Mononuclear cell (primary cell): Measurements from ENCODE around the gene SWSAP1. TPM values are rescaled to one million over a fixed set of nuclear protein-coding genes. Genes with fewer than 3 reads are reported as not detected.
"Not testable (repeated sequence)": the region's sequence is repeated elsewhere in the genome, so short reads cannot be mapped to it uniquely, and the experiment has no call there.

Source experiments
- H3K27me3 ChIP-seq: 2 replicates; pipeline ENCODE4 v1.6.0; 2011; ENCODE audit warnings: low read length, control low read depth; ENCODE audit not compliant: insufficient read depth
- H3K4me1 ChIP-seq: 2 replicates; pipeline ENCODE4 v1.5.1; 2011; ENCODE audit warnings: mild to moderate bottlenecking, low read length, control low read depth; ENCODE audit not compliant: insufficient read depth
- H3K4me3 ChIP-seq: 2 replicates; pipeline ENCODE4 v1.5.1; 2011; ENCODE audit warnings: mild to moderate bottlenecking, low read length, moderate library complexity
- H3K9me3 ChIP-seq: 2 replicates; pipeline ENCODE4 v1.5.1; 2011; ENCODE audit warnings: low read depth, mild to moderate bottlenecking, control low read depth, low read length
- total RNA-seq: library from RNA; depleted of rRNA; stranded (reverse); fragments of >200 nt; gene quantifications from one replicate; pipeline ENCODE4 v1.2.3, GENCODE V29; 2012

Gene SWSAP1
- total RNA-seq, 1 donor: 0.94 TPM

DNA sequence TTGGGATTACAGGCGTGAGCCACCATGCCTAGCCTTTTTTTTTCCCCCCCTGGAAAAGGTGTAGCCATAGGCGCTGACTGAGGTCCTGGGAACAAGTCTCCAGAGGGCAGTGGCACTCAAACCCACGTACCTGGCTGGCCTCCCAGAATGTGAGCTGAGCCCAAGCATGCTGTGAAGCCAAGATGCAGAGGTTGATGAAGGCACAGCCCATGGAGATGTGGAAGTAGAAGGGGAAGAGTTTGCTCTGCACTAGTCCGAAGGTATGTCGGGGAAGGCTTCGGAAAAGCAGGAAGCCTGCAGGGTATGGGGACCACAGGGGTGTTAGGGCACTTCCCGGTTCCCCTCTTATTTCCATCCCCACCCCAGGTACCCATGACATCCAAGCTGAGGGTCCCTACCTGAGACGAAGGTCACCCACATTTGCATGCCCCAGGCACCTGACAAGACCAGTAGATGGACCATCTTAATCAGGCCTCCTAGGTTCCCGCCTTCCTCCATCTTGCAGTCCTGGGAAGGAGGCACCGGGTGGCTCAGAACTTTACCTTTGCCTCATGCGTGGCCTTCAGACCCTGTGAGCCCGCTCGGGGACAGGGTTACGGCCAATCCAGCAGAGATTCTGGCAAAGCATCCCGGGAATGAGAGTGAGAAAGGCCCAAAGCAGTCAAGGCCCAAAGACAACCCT, 29.2 kb upstream of the SWSAP1 start:
- Histone ChIP-seq H3K9me3 (no peaks in the 10 kb centered on the region), H3K4me1 (peaks cover 36% of the 10 kb centered on the region), H3K4me3 (peak overlapping the region; percentile 71), H3K27me3 (no peaks in the 10 kb centered on the region)

DNA sequence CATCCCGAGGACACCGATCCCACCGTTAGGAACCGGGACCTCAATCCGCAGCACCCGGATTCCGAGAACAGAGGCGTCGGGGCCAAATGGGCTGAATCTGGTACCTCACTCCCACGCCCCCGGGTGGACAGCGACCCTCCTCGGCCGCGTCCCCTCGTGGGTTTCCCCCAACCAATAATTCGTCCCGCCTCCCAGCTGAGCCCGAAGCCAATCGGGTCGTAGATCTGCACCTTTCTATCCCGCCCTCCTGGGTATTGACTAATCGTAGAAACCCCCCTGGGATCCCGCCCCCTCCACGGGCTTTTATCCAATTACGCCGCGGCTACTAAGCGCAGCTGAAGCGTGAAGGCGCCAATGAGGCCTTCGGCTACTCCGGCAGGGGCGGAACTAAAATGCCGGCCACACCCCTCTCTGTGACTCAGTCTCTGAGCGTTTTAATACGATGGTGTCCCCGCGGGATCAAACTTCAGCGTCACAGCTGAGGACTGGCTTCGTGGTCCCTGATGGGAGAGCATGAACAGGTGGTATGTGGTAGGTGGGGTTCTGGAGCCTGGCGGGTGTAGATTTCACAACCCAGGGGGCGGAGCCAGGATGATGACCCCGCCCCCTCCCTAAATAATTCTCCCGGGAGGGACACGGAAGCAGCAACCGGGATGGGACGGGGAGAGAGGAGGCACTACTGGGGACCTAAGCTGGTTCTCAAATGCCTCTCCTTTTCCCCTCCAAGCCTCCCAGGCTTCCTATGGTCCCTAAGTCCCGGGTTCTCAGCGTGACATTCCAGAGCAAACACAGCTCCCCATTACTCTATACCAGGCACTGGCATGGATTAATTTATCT, 28.1 kb upstream of the SWSAP1 start, which contains the start of the genes CCDC159 and TMEM205:
Gene CCDC159, plus strand, starts transcription at position 416 of the 837 bp plus-strand sequence. Its CDS starts 88 bp downstream, at position 504.
Gene TMEM205, minus strand, starts transcription at position 165 of the 837 bp plus-strand sequence. CDS start 649 bp downstream, outside the sequence.
- Histone ChIP-seq H3K4me1 (peaks cover 34% of the 10 kb centered on the region), H3K27me3 (no peaks in the 10 kb centered on the region), H3K9me3 (no peaks in the 10 kb centered on the region), H3K4me3 (peak within 1 kb of the TSS; percentile 71)

DNA sequence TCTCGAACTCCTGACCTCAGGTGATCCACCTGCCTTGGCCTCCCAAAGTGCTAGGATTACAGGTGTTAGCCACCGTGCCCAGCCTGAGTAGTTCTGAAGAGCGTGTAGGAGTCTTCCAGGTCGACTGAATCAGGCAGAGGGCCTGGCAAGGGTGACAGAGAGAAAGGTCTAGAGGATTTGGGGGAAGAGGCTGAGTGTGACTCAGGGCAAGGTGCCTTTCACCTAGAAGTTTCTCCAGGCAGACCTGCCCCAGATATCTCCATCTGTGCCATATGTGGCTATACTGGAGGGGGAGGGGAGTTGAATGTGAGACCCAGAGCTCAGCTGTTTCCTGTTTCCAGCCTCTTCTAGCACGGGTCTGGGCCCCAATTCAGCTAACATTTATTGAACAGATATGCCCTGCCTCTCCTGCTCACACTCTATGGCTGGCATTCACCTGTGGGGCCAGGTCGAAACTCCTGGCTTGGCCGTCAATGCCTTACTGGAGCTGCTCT, 26.9 kb upstream of the SWSAP1 start:
- H3K4me1 ChIP-seq: peaks cover 34% of the 10 kb centered on the region
- no peaks in the 10 kb centered on the region for H3K27me3 ChIP-seq
- no peaks in the 10 kb centered on the region for H3K9me3 ChIP-seq
- H3K4me3 ChIP-seq: no peak overlapping the region

DNA sequence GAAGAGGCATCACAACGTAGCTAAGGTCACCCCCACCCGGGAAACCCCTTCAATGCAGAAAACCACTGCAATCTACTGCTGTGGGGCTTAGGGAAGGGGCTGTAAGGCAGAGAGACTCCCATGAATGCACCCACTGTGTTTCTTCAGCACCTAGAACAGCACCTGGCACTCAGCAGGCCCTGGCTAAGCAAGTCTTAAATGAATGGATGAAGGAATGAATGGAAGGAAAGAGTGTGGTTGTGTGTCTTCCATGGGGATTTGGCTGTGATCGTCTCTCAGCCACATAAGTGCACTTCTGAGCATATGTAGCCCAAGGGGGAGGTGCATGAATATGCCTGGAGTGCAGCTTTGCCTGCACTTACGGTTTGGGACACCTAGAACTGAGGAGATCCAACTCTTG, 25.3 kb upstream of the SWSAP1 start:
- Histone ChIP-seq H3K9me3 (no peaks in the 10 kb centered on the region), H3K4me3 (no peak overlapping the region), H3K27me3 (no peaks in the 10 kb centered on the region), H3K4me1 (peaks cover 27% of the 10 kb centered on the region)

DNA sequence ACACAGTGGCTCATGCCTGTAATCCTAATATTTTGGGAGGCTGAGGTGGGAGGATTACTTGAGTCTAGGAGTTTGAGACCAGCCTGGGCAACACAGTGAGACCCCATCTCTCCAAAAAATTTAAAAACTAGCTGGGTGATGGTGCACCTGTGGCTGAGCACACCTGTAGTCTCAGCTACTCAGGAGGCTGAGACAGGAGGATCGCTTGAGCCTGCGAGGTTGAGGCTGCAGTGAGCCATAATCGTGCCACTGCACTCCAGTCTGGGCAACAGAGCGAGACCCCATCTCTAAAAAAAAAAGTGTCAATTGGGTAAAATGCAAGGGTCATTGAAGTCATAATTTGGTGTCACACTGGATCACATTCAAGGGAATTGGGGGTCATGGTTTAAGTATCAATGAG, 20.4 kb upstream of the SWSAP1 start:
- not testable (repeated sequence) for H3K4me3 ChIP-seq, H3K27me3 ChIP-seq, H3K9me3 ChIP-seq
- H3K4me1 ChIP-seq: peaks cover 15% of the 10 kb centered on the region

DNA sequence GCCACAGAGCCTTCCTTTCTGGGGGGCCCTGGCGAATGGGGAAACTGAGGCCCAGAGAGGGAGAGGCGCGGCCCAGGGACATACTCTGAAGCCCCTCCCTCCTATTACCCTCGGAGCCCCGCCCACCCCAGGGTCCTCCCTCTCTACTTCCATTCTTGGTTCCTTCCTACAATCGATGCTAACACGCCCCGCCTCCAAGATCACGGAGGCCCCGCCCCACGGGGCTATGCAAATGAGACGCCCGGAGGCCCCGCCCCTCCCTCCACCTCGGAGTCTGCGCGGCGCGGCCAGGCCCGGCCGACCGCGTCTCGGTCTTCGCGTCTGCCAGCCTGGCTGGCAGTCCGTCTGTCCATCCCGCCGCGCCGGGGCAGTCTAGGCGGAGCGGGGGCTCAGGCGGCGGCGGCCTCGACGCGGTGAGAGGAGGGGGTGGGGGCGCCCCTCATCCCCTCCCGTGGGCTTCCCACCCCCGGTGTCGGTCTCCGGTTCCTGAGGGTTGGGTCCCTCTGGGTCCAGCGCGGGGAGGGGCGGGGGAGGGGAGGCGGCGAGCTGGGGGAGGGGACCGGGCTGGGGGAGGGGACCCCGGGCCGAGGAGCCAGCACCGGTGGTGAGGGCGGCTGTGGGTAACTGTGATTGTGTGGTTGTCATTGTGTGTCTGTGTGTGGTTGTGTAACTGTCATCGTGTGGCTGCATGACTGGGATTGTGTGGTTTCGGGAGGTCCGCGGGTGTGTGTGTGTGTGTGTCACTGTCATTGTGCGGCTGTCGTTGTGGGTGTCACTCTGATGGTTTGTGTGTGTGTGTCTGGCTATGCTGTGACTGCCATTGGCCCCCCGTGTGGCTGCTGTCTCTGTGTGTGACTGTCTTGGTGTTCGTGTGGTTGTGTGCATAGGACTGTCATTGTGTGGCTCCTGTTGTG, 19.0 kb upstream of the SWSAP1 start, which contains the start of gene PLPPR2:
Gene PLPPR2, plus strand, starts transcription at position 273 of the 914 bp plus-strand sequence. CDS start 2,242 bp downstream, outside the sequence.
- Histone ChIP-seq H3K9me3 (no peaks in the 10 kb centered on the region), H3K4me3 (peak within 1 kb of the TSS; percentile 33), H3K4me1 (peaks cover 15% of the 10 kb centered on the region), H3K27me3 (no peaks in the 10 kb centered on the region)

DNA sequence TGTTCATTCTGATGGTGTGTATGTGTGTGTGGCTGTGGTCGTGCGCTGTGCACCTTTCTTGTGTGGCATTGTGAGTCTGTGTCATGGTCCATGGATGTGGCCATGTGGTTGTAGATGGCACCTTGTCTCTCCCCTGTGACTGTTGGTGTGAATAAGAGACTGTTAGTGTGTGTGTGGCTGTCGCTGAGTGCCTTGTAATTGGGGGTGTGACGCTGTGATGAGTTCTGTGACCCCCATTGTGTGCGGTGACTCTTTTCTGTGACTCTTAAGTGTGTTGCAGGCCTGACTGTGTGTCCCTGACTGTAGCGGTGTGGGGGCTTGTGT, 18.4 kb upstream of the SWSAP1 start:
- peak overlapping the region; percentile 33 for H3K4me3 ChIP-seq
- no peaks in the 10 kb centered on the region for H3K9me3 ChIP-seq
- H3K27me3 ChIP-seq: no peaks in the 10 kb centered on the region
- peaks cover 15% of the 10 kb centered on the region for H3K4me1 ChIP-seq

DNA sequence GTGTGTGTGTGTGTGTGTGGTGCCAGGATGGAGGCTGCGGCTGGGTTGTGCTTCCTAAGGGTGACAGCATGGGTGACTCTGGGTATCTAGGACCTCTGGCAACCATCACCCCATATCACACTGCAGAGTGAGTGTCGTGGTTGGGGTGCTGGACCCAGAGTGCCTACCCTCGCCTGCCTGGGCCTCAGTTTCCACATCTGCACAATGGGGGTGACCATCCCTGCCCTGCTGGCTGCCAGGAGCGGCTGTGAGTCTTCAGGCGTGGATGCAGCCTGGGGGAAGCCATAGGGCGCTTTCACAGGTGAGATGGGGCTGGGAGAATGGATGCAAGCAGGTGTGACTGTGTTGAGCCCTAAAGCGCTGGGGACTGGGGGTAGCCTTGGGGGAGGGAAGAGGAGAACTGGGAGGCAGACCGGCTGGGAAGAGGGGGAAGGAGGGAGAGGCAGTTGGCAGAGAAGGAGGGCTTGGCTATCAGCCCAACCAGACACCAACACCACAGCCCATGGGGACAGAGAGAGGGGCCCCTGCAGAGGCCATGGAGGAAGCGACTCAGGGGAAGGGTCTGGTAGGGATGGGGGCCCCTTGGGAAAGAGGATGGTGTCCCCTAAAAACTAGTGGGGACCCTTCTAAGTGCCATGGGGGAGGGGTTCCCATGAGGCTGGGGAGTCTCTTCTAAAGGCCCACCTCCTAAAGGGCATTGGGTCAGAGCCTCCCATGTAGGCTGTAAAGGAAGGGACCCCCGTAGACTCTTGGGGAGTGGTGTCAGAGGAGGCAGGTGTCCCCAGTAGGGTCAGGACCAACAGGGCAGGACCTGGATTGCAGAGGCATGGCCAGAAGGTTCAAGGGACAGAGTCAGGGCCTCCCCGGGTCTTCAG, 17.6 kb upstream of the SWSAP1 start:
- H3K4me3 ChIP-seq: no peak overlapping the region
- peaks cover 15% of the 10 kb centered on the region for H3K4me1 ChIP-seq
- no peaks in the 10 kb centered on the region for H3K9me3 ChIP-seq
- no peaks in the 10 kb centered on the region for H3K27me3 ChIP-seq

DNA sequence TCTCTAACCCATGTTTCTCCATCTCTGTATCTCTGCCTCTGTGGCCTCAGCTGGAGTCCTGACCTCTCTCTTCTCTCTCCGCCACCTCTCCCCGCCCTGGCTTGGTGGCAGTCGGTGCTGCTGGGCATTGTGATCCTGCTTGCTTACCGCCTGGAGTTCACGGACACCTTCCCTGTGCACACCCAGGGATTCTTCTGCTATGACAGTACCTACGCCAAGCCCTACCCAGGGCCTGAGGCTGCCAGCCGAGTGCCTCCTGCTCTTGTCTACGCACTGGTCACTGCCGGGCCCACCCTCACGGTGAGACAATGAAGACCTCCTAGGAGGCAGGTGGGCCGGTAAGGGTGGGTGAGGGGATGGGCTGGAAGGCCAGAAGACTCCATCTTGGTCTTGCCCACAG, 15.0 kb upstream of the SWSAP1 start:
- Histone ChIP-seq H3K27me3 (no peaks in the 10 kb centered on the region), H3K4me1 (peaks cover 15% of the 10 kb centered on the region), H3K9me3 (no peaks in the 10 kb centered on the region), H3K4me3 (no peak overlapping the region)

DNA sequence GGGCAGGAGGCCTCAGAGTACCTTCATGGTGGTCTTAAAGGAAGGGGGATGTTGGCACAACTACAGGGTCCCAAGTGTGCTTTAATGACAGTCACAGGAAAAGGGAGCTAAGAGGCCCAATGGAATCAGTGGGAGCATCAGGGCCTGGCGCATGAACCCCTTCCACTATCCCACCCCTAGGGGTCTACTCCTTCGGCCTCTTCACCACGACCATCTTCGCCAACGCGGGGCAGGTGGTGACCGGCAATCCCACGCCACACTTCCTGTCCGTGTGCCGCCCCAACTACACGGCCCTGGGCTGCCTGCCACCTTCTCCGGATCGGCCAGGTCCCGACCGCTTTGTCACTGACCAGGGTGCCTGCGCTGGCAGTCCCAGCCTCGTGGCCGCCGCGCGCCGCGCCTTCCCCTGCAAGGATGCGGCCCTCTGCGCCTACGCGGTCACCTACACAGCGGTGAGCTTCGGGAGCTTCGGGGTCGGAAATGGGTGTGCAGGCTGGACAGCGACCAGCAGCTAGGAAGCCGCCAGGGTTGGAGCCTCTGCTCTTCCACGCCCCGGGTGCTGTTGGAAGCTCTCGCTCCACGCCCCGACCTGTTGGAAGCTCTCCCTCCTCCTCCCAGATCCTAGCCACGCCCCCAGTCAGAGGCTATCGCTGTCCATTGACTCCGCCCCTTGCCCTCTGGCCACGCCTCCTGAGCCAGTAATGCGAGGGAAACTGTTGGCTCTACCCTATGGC, 13.3 kb upstream of the SWSAP1 start:
- peaks cover 4% of the 10 kb centered on the region for H3K4me1 ChIP-seq
- no peaks in the 10 kb centered on the region for H3K9me3 ChIP-seq
- H3K27me3 ChIP-seq: no peaks in the 10 kb centered on the region
- H3K4me3 ChIP-seq: no peak overlapping the region

DNA sequence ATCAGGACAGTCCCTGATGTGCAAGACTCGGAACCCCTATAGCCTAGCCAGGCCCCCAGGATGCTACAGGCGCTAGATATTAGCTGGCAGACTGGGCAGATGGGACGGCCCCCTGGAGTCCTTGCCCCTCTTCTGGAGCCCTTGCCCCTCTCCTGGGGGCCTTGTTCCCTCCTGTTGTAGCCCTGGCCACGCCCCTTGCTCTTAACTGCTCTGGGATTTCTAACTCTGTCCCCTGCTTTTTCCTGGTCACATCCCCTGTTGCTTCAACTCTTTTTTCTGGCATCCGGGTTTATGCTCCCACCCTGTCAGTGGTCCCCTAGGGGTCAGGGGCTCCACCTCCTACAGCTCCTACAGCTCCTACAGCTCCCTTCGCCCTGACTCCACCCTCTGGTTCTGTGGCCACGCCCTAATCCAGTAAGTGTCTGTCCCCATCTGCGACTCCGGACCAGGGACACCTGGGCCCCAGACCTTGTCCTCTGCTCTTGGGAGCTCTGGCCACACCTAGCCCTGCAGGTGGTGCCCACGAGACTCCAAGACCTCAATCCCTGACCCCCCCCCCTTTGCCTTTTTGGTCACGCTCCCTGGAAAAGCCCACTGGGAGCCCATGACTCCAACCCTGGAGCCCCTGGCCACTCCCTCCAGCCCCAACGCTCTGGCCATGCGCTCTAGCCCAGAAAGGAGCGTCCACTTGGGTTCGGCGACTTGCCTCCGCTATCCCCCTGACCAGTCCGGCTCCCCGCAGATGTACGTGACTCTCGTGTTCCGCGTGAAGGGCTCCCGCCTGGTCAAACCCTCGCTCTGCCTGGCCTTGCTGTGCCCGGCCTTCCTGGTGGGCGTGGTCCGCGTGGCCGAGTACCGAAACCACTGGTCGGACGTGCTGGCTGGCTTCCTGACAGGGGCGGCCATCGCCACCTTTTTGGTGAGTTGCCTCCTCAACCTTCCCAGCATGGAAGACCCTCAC, 12.4 kb upstream of the SWSAP1 start:
- no peaks in the 10 kb centered on the region for H3K9me3 ChIP-seq
- no peaks in the 10 kb centered on the region for H3K27me3 ChIP-seq
- H3K4me1 ChIP-seq: no peaks in the 10 kb centered on the region
- H3K4me3 ChIP-seq: no peak overlapping the region

DNA sequence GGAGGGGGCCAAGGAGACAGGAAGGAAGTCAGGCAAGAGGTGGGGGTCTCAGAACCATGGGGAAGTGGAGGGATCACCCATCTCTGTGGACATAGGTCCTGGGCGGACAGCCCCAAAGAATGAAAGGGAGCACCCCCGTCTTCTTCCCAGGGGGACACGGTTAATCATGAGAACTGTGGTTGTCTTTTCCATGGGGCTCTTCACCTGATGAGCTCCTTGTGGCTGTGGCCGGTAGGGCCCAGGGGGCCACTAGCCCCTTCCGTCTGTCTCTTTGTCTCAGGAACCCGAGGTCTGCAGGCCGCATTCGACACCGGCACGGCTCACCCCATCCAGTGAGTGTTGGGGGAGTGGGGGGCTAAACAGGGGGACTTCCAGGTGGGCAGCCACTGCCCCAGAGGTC, 10.6 kb upstream of the SWSAP1 start:
- Histone ChIP-seq H3K4me3 (no peak overlapping the region), H3K9me3 (no peaks in the 10 kb centered on the region), H3K4me1 (no peaks in the 10 kb centered on the region), H3K27me3 (no peaks in the 10 kb centered on the region)
